GM19351 (cell line): ENCODE data around the gene SPAG9.
A peak's percentile ranks its signal among the peaks of the same experiment; 100 is the strongest.
"Not testable (repeated sequence)": the region's sequence is repeated elsewhere in the genome, so short reads cannot be mapped to it uniquely, and the experiment has no call there.

ENCODE experiments used
- ATAC-seq: cut with Tn5 transposase; IDR thresholded peaks from one replicate; pipeline ENCODE4 v1.9.1; 2021; ENCODE audit warnings: mild to moderate bottlenecking, moderate library complexity; ENCODE audit not compliant: unreplicated experiment

The SPAG9 gene

DNA sequence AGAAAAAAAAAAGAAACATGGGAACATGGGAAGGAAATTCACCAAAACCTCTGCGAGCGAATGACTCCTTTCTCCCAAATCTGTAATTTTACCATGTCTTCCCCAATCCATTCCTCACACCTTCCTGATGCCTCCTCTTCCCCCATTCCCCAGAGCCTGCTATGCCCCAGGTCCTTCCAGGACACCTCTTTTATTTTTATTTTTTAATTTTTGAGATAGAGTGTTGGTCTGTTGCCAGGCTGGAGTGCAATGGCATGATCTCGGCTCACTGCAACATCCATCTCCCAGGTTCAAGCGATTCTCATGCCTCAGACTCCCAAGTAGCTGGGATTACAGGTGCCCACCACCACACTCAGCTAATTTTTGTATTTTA, 179.0 kb downstream of the SPAG9 start:
- not testable (repeated sequence) for ATAC-seq

DNA sequence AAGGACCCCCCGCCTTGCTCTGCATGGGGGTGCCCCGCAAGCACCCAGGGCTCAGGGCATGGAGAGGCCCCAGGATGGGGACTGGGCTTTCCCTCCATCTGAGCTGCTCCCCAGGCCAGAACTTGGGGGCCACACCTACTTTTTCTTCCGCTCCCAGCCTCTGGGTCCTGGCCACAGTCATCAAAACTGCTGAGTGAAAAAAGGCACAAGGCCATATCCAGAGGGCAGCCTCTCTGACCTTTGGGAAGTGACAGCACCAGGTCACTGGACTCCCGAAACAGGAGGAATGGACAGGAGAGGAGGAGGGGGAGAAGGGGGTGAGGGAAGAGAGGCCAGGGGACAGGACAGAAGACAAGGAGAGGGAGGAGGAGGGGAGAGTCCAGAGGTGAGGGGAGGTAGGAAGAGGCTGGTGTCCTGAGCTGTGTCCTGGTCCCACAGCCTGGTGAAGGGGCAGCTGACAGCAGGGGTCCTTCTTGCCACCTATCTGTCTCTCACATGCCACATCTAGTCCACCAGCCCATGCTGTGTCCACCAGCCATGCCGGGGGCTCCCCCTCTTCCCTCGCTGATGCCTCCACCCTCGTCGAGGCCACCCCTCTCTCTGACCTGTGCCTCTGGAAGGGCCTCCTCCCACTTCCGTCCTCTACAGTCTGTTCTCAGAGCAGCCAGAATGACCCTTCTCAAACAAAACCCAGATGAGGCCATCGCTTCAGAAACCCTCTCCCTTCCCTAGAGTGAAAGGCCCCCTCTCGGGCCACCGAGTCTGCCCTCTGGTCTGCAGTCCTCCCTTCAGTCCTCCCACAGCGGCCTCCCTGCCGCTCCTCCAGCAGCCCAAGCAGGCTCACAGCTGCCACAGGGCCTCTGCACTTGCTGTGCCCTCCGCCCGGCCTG, 180.6 kb downstream of the SPAG9 start:
- no peak for ATAC-seq

DNA sequence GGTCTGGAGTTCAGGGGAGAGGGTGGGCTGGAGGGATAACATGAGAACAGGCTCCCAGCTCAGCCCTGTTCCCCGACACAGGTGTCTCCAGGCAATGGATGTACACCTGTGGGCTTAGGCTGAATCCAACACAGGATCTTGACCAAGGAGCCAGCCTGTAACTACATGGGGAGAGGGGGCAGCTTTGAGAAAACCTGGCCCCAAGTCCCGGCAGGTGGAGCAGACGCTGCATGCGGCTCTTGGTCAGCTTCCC, 181.2 kb downstream of the SPAG9 start:
- ATAC-seq, result no peak

DNA sequence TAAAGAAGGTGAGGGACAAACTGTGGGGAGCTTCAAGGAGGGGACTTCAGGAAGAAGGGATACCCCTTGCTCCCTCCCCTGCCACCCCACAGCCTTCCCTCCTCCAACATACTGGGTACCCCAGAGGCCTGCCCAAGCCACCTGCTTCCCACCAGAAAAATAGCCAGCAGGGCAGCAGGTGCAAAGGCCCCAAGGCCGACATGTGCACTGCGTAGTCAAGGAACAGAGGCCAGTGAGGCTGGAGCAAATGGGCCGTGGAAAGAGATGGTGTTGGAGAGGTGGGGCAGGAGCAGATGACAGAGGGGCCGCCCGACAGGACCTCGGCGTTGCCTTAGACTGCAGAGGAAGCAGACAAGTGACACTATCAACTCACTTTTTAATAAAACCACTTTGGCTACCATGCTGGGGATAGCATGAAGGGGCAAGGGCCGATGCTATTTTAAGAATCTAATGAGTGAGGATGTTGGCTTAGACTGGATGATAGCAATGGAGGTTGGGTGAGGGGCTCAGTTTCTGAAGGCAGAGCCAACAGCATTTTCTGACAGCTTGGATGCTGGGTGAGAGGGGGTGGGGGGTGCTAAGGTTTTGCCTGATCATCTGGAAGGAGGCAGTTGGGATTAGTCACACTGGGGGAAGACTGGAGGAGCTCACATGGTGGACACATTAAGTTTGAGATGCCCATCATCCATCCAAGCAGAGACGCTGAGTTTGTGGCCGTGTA, 181.7 kb downstream of the SPAG9 start:
- no peak for ATAC-seq

DNA sequence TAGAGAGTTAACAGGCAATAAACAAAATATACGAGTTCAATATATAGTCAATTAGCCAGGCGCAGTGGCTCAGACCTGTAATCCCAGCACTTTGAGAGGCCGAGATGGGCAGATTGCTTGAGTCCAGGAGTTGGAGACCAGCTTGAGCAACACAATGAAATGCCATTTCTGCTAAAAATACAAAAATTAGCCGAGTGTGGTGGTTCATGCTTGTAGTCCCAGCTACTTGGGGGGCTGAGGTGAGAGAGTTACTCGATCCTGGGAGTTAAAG, 184.7 kb downstream of the SPAG9 start:
- ATAC-seq, result no peak

DNA sequence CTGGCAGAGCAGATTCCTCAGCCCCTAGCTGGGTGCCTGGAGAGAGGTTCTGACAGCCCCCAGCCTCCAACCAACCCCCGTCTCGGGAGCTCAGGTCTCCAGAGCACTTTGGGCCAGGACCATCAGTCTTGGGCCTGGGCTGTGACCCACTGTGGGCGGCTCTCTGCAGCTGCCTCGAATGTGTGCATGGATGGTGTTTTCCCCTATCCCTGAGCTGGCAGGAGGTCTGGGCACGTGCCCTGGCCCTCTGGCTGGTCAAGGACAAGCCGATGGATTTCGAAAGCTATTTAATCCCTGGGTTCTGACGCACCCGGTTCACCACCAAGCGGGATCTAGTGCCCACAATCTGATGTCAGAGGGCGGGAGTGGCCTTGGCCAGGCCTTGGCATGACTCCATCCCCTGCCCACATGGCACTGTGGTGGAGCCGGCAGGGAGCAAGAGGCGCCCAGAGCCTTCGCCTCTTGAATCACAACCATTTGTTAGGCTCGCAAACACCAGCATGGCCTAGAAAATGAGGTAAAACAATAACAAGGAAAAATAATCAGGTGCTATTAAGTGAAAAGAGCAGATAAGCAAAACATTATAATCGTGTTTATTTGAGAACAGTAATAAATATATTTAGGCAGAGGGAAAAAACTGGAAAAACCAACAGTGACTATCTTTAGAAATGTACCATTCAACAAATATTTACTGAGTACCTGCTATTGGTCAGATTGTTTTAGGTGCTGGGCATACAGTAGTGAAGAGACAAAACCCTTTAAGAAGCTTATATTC, 185.3 kb downstream of the SPAG9 start:
- ATAC-seq, result no peak

DNA sequence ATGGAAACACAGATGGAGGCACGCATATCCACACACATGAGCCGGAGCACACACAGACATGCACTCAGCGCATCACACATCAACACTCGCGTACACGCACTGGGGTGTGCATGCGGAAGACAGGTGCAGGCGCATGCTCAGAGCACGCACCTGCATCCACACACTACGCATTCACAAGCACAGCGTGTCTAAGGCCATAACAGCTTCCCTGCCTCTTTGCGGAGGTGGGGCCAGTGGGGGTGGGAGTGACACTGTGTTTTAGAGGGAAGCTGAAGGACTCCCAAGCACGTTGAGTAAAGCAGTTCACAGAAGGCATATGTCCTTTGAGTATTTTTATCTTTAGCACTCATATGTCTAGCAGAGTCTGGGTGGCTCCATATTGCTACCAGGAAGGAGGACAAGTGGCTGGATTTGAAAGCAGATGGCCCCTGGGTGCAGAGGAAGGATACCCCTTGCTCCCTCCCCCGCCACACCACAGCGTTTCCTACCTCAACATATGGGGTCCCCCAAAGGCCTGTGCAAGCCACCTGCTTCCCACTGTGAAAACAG, 185.9 kb downstream of the SPAG9 start:
- ATAC-seq, result no peak

DNA sequence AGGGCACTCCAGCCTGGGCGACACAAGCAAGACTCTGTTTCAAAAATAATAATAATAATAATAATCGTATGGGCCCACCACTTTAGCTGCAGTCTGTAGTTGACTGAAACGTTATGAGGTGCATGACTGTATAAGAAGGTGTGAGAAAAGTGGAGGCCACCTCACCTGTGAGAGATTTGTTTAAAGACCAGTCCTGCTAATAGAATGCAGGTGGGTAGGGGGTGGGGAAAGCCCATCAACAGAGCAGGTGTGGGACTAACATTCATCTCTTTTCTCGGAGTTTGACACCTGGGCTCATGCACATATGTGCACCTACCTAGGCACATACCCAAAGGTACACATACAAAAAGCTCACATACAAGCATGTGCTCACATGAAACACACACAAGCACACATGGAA, 186.5 kb downstream of the SPAG9 start:
- no peak for ATAC-seq

DNA sequence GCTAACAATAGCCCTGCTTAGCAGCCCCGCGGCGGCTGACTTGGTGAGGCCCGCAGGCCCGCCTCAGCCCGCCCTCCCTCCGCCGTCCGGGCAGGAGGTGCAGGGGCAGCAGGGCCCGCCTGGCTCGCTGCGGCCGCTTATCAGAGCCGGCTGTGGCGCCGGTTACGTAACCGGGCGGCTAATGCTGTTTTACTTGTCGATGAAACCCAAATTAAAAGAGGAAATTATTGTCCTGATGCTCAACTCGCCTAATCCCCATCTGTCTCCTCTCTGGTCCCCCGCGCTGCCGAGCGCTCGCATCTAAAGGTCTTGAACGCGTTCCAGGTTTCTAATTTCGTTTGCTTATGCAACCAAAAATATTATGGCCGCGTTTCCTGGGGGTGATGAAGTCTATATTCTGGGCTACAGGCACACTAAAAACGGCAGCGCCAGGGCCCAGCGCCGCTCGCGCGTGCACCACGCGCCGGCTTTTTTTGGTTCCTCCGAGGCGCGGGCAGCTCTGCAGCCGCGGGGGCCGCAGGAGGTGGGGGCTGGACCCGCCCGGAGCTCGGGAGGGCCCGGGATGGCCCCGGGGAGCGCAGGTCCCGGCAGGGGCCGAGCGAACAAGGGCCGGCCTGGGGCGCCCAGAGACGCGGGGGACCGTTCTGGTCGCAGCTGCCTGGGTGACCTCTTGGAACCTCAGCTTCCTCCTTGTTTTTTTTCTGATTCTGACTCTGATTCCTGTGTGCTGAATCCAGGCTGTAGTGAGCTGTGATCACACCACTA, 189.3 kb downstream of the SPAG9 start:
- ATAC-seq, result peak; percentile 71

DNA sequence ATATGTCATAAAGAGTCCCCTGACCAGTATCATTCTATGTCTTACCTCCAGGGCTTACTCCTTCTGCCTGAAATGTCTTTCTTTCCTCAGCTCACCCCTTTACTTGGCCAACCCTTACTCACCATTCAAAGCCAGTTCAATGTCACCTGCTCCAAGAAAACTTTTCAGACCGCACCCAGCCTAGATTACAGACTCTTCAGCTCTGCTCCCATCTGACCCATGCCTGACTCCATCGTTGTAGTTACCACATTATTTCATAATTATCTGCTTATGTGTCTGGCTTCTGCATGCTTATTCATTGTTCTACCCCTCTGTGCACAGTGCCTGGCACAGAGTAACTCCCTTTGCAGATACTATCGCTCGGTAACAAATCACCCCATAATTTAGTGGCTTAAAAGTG, 192.0 kb downstream of the SPAG9 start:
- no peak for ATAC-seq

DNA sequence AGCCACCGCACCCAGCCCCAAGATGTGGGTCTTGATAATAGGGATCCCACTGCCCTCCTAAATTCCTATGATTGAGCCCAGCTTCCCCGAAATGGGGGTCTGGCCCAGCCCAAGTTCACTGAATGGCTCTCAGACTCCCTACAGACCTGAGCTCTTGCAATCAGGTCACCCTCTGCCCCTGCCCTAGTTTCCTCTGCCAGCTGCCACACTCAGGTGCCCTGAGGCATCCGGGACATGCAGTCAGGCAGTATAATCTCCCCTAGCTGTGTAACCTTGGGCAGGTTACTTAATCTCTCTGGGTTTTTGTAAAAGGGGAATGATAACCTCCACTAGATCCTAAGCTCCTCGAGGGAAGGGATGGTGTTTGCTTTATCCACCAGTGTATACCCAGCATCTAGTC, 193.4 kb downstream of the SPAG9 start:
- no peak for ATAC-seq

DNA sequence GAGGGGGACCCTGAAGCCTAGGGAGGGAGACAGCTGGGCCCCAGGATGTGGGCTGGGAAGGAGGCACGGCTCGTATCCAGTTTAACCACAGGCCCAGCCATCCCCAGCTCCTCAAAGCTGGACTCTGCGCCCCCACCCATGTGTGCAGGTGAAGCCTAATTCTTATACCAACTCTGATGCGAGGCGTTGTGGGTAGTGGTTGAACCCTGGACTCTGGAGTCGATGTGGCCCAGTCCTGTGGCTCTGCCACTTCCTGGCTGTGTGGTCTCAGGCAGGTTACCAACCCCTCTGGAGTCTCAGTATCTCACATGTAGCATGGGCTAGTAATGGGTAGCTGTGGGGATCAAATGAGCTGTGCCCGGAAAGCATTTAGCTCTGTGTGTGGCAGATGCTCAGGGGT, 194.1 kb downstream of the SPAG9 start:
- no peak for ATAC-seq

DNA sequence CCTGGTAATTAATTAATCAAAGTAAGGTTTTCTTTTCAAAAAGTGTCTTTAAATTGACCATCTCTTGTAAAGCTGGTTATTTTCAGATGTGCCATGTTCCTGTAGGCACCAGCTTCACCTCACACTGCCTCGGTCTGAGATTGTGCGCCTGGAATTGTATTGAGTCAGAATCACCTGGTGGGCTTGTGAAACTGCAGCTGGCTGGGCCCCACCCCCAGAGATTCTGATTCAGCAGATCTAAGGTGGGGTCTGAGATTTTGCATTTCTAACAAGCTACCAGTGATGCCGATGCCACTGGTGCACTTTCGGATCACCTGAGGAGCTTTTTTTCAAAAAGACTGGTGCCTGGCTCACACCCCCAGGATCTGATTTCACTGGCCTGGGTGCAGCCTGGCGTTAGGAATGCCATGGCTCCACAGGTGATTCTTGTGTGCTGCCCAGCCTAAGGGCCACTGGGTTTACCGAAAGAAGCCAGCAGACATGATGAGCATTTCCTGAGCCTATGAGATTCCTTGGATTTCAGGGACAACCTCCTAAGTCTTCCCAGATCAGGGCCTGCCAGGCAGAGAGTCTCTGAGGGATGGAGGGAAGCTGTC, 195.3 kb downstream of the SPAG9 start:
- ATAC-seq, result no peak

DNA sequence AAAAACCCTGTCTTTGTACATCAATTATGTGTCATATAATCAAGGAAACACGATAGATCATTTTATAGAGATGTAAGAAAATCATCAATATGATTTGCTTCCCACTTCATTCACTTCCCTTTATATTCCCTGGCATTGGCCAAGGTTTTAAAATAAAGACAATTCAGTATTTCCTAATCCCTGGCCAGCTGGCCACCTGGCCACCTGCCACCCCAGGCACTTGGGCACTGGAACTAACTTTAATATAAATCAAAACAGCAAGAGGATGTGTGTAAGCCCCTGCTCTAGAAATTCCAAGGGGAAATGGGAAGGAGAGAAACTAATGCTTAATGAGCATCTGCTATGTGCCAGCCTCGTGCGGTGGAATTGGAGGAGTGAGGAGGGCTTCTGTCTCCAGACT, 195.9 kb downstream of the SPAG9 start:
- ATAC-seq, result no peak

DNA sequence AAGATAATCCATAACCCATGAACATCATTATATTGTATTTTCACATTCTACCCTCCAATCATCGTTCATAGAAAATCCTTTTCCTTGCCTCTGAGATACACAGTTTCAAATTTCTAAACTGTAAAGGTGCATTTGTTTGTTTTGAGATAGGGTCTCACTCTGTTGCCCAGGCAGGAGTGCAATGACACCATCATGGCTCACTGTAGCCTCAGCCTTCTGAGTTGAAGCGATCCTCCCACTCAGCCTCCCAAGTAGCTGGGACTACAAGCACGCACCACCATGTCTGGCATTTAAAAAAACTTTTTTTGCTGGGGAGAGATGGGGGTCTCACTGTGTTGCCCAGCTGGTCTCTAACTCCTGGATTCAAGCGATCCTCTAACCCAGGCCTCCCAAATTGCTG, 196.4 kb downstream of the SPAG9 start:
- ATAC-seq, result no peak

DNA sequence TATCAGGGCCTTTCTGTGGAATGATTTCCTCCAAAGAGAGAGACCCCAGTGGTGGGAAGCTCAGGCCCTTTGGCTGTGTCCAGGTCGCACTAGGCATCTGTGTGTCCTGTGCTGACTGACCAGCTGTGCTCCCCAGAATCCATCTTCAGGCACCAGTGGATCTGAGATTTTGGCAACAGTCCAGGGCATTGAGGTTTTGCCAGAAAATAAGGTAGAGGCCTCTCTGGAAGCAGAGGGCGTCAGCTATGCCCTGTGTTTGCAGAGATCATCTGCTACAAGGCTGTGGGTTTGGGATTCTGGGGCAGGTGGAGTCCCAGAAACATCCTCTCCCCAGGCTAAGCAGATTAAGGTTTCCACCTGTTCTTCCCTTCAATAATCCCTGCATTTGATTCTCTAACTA, 197.1 kb downstream of the SPAG9 start:
- ATAC-seq, result no peak

DNA sequence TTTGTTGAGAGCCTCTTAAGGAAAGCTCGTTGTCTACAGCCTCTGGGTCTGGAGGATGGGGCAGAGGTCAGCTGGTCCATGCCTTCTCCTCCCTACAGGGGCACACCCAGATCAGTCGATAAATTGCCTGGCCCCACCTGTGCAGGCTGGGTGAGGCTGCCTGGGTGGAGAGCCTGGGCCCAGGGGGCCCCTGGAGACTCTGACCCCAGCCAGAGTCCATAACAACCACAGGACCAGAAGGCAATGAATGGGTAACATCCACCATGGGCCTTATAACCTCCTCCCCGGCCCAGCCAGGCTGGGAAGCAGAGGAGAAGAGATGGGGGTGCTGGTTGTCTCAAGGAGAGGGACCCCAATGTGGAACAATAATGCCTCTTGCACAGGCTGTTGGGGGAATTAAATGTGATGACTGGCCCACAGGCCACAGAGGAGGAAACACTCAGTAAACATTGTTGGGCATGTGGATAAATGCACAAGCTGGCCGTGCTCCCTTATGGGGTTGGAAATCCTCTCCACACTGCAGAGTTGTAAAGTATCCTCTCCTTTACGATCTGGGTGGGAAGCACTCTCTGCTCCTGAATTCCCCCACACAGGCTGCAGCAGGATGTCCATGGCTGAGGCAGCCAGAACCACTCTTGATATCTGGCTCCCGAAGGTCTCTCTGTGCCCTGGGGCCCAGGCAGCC, 197.8 kb downstream of the SPAG9 start:
- ATAC-seq, result no peak

DNA sequence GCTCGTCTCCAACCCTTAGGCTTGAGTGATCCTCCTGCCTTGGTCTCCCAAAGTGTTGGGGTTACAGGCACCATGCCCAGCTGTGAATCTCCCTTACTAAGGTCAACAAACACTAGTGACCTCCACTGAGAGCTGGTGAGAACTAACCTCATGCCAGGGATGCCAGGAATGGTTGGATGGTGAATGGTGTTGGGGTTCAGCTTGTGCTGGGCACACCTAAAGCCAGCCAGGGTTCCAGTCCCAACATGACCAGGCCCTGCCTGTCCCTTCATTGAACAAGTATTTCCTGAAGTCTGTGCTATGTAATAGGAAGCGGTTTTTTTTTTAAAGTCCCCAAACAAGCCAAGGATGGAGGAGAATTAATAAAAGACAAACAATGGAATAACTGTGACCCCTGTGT, 198.6 kb downstream of the SPAG9 start:
- no peak for ATAC-seq

DNA sequence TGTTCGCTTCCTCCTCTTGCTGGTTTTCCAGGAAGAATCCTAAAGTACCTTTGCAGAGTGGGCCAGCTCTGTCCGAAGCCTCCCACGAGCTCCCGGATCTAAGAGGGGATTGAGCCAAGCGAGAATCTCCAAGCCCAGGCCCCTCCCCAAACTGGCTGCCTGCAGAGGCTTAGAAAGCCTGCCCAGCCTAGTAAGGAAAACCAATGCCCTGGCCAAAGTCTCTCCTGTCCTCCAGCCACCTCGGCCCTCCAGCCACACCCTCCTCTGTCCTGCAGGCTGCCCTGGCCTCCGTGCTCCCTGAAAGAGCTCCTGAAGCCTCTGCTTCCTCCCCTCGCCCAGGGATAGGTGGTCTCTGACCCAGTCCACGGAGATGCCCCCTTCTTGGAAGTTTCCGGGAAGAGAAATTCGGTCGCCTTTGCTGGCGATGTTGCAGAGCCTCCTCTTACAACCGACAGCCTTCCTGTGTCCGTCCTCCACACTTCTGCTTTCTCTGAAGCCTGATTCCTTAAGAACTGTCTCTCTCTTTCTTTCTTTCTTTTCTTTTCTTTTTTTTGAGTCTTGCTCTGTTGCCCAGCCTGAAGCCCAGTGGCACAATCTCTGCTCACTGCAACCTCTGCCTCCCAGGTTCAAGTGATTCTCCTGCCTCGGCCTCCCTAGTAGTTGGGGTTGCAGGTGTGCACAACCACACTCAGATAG, 199.6 kb downstream of the SPAG9 start:
- ATAC-seq, result no peak

DNA sequence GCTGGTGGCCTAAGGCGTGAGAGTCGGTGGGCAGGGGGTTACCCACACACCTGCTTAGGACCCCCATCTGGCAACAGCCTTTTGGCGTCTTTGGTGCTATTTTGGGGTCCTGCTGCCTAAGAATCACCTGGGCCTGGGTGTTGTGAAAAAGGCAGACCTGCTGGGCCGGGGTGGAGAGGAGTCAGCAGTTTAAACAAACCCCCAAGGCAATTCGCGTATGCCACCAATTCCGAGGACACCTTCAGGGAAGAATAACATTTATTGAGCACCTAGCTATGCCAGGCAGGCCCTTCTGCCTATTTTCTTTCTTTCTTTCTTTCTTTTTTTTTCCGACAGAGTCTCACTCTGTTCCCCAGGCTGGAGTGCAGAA, 200.6 kb downstream of the SPAG9 start:
- no peak for ATAC-seq
